Stimulated activated CD4-positive, alpha-beta T cell treated with anti-CD3 and anti-CD28 coated beads, TNF-alpha, amount 100 ng/mL, for 24 hours (primary cell): ENCODE data around the gene GPATCH11.

Experiments
- DNase-seq, 3 experiments: peaks; one replicate each; pipeline ENCODE4 v3.0.0-alpha.2; 2020; ENCODE audit warnings: low read depth in 3 of 3

The GPATCH11 gene

DNA sequence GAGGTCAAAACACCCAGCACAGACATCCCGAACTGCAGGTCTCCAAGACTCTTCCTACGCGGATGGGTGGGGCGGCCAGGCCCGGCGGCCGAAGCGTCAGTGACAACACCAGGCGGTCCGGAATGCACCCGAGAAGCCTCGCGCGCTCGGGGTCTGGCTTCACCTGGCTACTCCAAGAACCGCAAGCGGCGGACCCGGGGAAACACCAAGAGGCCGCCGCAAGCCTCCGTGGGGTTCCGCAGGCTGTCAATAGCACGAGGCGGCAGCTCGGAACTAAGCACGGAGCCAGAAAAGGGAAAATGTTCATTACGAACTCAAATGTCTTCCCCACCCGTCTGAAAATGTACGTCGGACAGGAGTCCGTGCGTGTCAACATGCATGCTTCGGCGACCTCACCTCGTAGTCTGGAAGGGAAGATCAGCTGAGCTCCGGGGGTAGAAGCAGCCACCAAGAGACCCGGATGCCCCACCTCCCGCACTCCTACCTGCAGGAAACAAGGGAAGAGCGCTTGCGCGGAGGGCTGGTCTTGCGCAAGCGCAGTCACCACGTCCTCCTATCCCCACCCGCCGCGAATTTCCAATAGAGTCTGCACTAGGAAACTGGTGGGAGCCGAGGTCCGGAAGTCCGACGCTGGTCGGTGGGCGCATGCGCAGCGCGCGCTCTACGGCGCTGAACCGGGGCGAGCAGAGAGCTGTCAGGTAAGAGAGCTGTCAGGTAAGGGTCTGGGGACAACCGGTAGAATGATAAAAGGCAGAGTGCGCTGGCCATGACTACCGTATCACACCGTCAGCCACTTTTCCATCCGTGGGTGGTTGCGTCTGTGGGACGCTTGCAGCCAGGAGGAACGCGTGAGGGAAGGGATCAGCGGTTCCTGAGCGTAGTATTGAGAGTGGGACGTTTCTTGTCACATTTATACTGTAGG lies at the start of gene GPATCH11, which contains the start of gene HEATR5B:
Gene GPATCH11, plus strand, starts transcription at position 646 of the 922 bp plus-strand sequence. CDS start 3,864 bp downstream, outside the sequence.
Gene HEATR5B, minus strand, starts transcription at position 500 of the 922 bp plus-strand sequence. CDS start 958 bp downstream, outside the sequence.
- DNase-seq, result peak; percentile 87 to 93 (median 87)

DNA sequence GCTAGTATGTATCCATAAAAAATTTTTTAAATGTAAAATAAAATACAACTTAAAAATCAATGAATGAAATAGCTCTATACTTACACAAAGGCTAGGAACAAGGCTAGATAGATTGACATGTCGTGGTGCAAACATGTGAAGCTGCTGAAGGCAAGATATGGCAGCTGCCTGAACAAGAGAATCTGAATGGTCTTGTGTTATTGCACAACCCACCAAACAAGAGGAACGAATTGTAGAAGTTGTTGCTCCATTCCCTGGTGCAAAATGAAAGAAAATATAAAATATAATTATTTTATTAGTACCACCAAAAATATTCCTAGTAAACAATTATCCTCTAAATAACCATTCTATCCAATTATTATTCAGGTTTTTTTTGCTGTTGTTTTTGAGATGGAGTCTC lies 46.5 kb upstream of the GPATCH11 start:
- no peak for DNase-seq

DNA sequence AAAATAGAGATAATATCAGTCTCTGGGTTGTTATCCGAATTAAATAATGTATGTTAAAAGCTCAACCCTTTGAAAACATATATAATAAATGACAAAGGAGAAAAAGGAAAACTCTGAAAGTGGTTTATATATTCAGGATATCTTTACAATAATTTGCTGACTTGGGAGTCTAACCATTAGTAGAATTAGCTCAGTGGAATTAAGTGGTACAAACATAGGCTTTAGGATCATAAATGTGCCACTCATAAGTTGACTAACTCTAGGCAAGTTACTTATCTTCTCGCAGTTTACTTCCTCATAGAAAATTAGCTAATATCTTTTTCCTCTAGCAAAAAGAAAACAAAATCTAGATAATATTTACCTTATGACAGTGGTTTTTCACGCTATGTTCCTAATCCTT lies 44.7 kb upstream of the GPATCH11 start:
- no peak for DNase-seq

DNA sequence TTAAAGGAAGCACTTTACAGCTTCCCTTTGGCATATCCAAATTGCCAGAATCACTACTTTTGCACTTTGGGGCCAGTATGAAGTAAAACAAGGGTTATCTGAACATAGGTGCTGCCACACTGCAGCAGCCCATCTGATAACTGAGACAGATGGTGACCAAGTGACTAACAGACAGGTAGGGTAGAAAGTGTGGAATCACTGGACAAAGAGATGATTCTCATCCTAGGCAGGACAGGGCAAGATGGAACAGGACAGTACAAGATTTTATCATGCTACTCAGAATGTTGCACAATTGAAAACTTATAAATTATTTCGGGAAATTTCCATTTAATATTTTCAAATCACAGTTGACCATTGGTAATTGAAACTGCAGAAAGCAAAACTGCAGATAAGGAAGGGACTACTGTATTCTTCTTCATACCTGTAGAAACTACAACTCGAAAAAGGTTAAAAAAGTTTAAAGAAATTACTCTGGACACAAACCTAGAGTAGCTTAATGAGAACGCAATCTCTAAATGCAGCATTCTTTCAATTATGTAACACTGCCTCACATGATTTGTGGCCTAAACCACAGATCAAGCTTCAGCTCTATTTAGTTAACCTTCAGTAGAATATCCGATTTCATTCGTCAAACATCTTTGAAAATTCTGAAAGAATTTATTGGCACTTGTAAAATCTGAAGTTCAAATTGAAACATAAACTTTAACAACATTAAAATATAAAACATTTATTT lies 31.6 kb upstream of the GPATCH11 start:
- DNase-seq, result no peak

DNA sequence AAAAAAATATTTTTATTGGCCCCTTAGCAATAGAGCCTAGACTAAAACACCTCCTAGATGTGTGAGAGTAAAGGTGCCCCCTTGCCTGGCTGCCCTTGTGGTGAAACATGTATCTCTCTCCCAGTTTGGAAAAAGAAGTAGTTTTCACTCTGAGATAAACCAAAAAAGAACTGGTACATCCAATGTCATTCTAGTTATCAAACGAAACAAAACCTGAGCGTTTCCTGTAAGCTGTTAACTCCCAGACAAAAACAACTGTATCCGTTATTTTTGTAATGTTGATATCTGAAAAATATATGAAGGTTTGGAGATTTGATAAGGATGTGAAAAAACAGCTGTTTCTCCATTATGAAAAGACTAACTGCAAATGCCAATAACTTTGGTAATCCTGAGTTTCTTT lies 24.5 kb upstream of the GPATCH11 start:
- DNase-seq, result no peak

DNA sequence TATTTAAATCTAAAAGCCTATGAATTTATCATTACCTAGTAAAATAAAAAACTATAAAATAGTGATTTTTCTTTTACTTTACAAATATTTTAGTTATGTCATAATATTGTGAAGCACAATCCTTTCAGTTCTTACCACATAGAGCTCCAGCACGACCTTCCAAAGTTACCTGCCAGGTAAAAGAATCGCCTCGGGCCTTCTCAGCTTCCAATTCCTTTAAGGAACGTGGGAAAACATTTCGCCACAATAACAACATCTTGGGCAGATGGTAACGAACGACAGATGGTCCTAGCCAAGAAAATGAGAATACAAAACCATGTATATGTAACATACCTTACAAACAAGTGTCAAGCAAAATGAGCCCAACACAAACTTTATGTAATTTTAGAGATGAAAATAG lies 23.9 kb upstream of the GPATCH11 start:
- DNase-seq, result no peak

DNA sequence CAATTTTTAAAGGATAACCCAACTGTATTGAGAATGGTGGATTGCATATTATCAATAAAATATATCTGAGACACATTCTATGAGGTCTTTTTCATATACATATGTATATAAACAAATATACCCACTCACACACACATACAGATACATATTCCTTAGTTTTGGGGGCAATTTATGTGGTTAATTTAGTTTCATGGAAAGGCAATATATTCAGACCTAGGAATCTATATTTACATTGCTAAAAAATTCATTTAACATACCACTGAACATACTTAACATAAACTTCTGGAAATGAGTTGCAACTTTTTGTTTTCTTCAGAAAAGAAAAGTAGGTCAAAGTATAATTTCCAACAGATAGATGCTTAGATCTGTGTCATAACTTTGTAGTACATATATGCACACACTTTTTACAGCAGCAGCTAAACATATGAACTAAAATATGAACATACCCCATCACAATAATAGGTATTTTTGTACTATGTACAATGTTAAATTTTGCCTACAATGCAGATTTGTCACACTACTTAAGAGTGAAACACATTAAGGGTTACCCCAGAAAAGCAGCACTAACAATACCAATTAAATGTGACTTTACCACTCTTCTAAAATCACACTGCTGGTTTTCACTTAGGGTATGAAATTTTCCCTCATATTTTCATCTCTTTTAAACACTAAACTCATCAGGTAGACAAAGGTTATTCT lies 23.2 kb upstream of the GPATCH11 start:
- DNase-seq, result no peak

DNA sequence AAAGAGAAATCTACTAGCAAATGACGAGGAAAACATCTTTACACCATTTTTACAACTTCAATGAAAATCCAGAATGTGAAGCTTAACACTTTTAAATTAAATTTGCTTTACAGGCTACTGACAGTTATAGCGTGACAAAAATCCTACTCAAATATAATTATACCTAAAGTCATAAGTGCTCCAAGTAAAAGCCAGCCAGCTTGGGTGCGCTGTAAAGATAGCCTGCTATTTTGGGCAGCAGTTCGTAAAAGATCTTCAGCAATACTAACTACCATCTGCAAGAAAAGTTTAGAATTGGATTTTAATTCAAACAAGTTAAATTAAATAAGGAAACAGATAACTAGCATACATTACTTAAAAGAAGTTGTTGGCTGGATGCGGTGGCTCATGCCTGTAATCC lies 22.5 kb upstream of the GPATCH11 start:
- DNase-seq, result no peak

DNA sequence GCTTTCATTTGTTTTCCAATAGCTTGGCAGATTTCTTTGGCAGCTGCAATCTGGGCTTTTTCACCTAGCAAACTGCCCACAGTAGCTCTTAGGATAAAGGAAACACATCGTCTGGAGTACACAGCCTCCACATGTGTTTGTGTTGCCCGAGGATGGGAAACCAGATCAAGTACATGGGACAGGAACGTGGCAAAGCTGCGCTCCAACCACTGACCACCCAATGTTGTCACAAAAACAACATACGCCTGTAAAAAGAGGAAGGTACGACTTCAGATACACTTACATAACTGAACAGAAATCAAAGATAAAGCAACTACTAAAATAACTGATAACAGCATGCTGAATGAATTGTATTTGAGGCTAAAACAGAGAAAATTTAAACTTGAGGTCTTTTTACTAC lies 15.6 kb upstream of the GPATCH11 start:
- no peak for DNase-seq

DNA sequence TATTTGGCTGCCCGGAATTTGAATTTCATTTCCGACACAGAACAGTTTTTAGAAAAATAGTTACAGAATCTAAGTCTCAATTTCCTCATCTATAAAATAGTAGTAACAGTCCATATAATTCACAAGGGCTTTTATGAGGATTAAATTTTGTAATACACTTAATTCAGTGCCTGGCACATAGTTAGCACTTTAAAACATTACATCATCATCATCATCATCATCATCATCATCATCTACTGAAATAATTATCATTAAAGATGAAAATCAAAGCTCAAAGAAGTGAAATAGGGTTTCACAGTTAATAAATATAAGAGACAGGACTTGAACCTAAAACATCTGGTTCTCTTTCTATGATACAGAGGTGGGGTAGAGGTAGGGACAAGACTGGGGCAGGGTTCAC lies 13.4 kb upstream of the GPATCH11 start:
- no peak for DNase-seq

DNA sequence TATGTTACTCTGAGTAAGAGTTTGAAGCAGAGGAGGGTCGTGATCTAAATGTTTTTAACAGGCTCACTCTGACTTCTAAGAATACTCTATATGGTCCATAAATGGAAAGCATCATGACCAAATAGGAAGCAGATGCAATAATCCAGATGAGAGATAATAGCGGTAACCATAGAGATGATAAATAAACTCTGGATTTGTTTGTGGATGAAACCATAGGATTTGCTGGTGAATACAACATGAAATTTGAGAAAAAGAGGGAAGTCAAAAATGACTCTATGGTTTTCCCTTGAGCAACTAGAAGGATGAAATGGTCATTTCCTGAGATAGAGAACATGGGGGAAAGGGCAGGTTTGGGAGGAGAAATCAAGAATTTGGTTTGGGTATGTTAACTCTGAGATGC lies 4.1 kb upstream of the GPATCH11 start:
- DNase-seq, result no peak

DNA sequence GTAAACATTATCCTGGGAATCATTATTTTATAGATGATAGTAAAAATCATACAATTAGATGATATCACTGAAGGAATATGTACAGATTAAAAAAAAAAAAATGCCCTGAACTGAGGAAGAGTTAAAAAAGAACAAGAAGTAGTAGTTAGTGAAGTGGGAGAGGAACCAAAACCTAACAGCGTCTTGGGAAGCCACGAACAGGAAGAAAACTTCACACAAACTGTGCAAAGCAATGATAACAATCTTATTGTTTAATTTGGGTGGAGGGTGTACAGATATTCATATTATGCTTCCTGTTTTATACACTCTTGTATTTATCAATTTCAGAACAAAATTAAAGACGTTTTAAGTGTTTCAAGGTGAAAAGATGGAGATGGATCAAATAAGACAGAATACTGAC lies 3.6 kb upstream of the GPATCH11 start:
- DNase-seq, result no peak

DNA sequence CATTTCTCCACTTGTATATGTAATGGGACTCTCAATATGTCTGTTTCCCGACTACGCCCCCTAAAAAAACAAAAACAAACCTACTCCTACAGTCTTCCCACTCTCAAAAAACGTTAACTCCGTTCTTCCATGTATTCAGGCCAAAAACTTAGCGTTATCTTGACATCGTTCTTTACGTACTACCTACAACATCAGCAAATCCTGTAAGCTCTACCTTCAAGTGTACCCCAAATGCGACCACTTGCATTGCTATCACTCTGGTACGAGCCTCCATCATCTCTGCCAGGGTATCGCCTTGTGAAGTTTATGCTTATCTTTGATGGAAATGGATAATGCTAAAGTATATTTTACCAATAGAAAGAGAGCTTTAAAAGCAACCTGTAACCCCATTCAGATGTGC lies 479 bp downstream of the GPATCH11 start:
- no peak for DNase-seq

DNA sequence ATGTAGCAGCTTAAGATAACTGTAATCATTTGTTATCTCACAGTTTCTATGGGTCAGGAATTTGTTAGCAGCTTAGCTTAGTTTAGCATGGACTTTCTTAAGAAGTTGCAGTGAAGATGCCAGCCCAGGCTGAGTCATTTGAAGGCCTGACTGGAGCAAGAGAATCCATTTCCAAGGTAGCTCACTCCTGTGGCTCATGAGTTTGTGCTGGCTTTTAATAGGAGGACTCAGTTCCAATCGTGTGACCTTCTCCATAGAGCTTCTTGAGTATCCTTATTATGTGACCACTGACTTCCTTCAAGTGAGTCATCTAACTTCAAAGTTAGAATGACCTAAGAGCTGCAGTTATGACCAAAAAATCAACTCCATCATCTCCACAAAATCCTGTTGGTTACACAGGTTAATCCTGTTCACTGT lies 1.4 kb downstream of the GPATCH11 start:
- DNase-seq, result no peak

DNA sequence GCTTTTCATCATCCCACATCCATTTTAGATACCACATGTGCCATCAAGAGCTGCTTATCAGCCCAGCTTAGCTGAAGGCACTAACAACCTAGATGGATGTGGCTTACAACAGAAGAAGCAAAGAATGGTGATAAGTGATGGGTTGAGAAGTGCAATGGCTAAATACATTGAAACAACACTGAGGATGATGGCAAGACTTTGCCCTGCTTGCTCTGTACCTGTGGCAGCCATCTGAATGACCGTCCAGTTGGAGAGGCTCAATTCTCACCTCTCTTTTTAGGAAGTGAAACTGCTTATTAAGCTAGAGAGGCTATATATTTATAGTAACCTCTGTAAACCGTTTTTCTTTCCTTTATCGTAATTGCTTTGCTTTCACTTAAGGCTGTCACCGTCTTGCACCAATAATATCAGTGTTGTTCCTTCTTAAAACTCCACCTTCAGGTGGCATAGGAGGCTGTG lies 5.7 kb downstream of the GPATCH11 start:
- no peak for DNase-seq

DNA sequence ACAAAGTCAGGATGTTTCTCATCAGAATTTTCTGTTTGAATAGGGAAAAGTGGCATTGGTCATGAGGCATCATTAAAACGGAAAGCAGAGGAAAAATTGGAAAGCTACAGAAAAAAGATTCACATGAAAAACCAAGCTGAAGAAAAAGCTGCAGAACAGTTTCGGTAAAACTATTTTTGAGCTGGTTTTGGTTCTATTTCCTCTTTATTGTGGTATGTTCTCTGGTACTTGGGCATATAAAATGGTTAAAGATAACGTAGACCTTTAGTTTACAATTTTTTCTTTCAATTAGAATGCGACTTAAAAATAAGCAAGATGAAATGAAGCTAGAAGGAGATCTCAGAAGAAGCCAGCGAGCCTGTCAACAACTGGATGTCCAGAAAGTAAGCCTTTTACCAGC lies 7.6 kb downstream of the GPATCH11 start:
- DNase-seq, result no peak

DNA sequence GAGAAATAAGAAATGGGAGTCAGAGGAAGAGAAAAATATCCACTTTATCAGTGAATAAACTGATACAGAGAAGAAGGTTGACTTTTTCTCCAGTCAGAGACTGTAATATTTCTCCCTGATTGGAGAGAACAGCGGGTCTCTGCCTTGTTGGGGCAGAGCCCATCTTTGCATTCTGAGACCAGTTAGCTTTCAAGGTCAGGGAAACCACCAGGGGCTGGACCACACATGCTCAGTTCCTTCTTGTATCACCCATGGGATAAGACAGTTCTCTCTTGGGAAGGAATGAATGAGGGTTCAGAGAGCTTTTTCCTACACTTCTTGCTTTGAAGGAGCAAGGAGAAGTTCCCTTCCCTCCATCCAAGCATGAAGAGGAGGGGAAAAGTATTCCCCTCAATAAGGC lies 12.2 kb downstream of the GPATCH11 start:
- DNase-seq, result no peak

DNA sequence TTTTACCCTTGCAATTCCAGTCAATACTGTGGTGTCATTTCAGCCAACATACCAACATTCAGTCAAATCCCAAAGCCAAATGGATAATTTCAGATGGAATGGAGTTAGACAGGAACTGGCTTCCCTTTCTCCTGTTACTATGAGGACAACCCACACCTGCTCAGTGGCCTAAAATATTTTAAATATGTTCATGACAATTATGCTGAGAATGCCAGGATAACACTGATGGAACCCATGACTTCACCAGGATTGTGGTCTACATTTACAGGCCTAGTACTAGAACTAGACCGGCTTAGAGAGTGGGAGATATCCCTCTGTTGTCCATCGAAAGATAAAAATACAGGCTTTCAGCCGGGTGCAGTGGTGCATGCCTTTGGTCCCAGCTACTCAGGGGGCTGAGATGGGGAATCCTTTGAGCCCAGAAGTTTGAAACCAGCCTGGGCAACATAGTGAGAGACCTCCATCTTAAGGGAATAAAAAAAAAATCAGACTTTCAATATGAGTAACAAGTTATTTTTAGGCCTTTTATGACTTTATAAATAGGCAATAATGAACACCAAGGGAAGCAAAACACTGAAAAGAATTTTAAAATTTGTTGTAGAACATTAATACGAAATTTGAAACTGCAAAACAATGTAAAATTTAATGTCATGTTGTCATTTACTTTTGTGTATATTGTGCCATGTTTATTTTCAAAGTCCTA lies 14.2 kb downstream of the GPATCH11 start:
- no peak for DNase-seq

DNA sequence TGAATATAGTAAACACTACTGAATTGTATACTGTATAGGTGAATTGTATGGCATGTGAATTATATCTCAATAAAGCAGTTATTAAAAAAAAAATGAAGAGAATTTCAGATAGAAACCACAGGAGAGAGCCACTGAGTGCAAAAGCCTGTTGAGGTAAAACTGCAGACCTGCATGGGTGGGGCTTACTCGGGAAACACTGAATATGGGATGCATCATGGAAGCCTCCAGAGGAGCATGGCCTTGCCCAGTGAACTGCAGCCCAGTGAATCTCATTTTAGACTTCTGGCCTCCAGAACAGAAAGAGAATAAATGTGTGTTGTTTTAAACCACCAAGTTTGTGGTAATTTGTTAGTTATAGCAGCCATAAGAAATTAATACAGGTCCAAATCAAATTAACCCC lies 15.7 kb downstream of the GPATCH11 start:
- DNase-seq, result no peak

DNA sequence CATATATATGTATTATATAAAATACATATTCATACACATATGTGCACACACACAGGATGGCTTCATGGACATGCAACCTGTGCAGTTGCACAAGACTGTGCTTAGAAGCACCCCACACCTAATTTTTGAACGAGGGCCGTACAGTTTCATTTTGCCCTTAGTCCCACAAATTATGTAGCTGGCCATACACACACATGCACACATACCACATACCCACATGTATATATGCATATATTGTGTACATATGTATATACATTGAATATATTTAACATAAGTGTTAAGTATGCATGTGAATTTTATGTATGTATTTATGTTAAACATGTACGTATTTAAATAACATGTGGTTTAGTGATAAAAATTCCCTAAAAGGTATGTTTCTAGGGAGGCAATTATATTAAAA lies 18.3 kb downstream of the GPATCH11 start:
- no peak for DNase-seq

DNA sequence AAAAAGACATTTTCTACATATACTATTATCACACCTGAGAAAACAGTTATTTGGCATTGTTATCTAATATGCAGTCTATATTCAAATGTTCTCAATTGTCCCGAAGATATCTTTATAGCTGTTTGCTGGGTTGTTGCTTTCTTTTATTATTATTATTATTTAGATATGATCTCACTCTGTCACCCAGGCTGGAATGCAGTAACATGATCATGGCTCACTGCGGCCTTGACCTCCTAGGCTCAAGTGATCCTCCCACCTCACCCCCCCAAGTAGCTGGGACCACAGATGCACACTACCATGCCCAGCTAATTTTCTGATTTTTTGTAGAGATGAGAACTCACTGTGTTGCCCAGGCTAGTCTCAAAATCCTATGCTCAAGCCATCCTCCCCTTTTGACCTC lies 19.9 kb downstream of the GPATCH11 start:
- DNase-seq, result no peak

DNA sequence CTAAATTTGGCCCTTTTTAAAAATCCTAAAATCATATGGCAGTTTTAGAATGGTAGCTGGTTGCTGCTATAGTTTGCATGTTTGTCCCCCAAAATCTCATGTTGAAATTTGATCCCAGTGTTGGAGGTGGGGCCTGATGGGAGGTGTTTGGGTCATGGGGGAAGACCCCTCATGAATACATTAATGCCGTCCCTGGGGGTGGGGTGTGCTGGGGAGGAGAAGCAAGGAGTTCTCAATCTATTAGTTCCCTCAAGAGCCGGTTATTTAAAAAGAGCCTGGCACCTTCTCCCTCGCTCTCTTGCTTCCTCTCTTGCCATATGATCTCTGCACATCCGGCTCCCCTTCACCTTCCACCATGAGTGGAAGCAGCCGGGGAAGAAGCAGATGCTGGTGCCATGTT lies 20.8 kb downstream of the GPATCH11 start:
- no peak for DNase-seq
